ENCODE data around the gene PLCD4. TPM values are rescaled to one million over a fixed set of nuclear protein-coding genes. Genes with fewer than 3 reads are reported as not detected.

Gene PLCD4
- total RNA-seq, 1 experiment from 2014 or later, result 0.42 TPM

- peaks cover 26 to 35% of the 10 kb centered on the region in 2 experiments for H3K4me1 Mint-ChIP-seq
- H2BK12ac ChIP-seq (ENCODE audit: insufficient read length, low read depth, low read length), result no peak overlapping the region
- H4K8ac ChIP-seq (replicated peaks; ENCODE audit: insufficient read length, low read depth, low read length), result no peak overlapping the region
- H3K27me3 Mint-ChIP-seq (ENCODE audit: low read depth), result no peaks in the 10 kb centered on the region
- peak overlapping the region; percentile 54 for H3K56ac ChIP-seq (ENCODE audit: insufficient read length, low read depth, low read length)
- H3K23ac ChIP-seq (ENCODE audit: insufficient read length, low read depth, low read length), result no peak overlapping the region
- WGBS (ENCODE audit: extremely low coverage, insufficient read length, low lambda C conversion rate), result no CpG with 5 or more reads among the region's 31 CpGs
- H2BK20ac ChIP-seq (ENCODE audit: low read depth, low read length, poor library complexity, severe bottlenecking), result no peak overlapping the region
- H3K9me3 Mint-ChIP-seq, result no peaks in the 10 kb centered on the region
- DNase-seq, result no peak
- H3K27ac ChIP-seq (ENCODE audit: insufficient read length, low read depth, low read length), result peak overlapping the region; percentile 93
- peaks cover 43% of the 10 kb centered on the region; the same call in 1 of the 2 replicates for H3K79me2 ChIP-seq (ENCODE audit: insufficient read depth, low read length)
- H3K14ac ChIP-seq (ENCODE audit: insufficient read depth, low read length), result peak overlapping the region; percentile 97
- no peak overlapping the region for H3T11ph ChIP-seq (ENCODE audit: low read length)
- peak overlapping the region; percentile 91 for H3K18ac ChIP-seq (ENCODE audit: insufficient read length, low read depth, low read length)
- no peak overlapping the region for H2AFZ ChIP-seq (ENCODE audit: low read length)
- no peaks in the 10 kb centered on the region for H3K27me3 ChIP-seq (ENCODE audit: insufficient read depth, low read length)
- H2BK15ac ChIP-seq (ENCODE audit: low read depth, low read length), result no peak overlapping the region
- H3K4me1 ChIP-seq (ENCODE audit: insufficient read depth, low read length), result peaks cover 2% of the 10 kb centered on the region; the same call in 1 of the 2 replicates
- peak overlapping the region; percentile 94 for H2BK120ac ChIP-seq (ENCODE audit: low read depth, low read length, poor library complexity, severe bottlenecking)
- H3K4ac ChIP-seq (ENCODE audit: low read depth, low read length), result peak overlapping the region; percentile 56; the same call in 1 of the 2 replicates
- peaks cover 11% of the 10 kb centered on the region for H3K23me2 ChIP-seq (ENCODE audit: insufficient read length, low read depth, low read length, poor library complexity, severe bottlenecking)
- no peaks in the 10 kb centered on the region for H3K9me3 ChIP-seq (ENCODE audit: control insufficient read depth, low read depth, low read length)
- H3K9ac ChIP-seq (ENCODE audit: extremely low read depth, insufficient read length, low read length), result peak overlapping the region; percentile 98
- peak overlapping the region; percentile 99 for H3K4me2 ChIP-seq (ENCODE audit: insufficient read depth, insufficient read length, low read length)
- no peaks in the 10 kb centered on the region for H4K20me1 ChIP-seq (ENCODE audit: control insufficient read depth, insufficient read depth, insufficient read length)
- no peak overlapping the region for H4K91ac ChIP-seq (ENCODE audit: insufficient read length, low read depth, low read length)
- peaks cover 4% of the 10 kb centered on the region for H3K79me1 ChIP-seq (ENCODE audit: insufficient read depth, low read depth, low read length, poor library complexity, severe bottlenecking)
- H2BK5ac ChIP-seq (ENCODE audit: insufficient read length, low read length), result peak overlapping the region; percentile 43
- H3K4me3 Mint-ChIP-seq, result peak overlapping the region; percentile 87 to 95
- H2AK5ac ChIP-seq (ENCODE audit: insufficient read length, low read length), result no peak overlapping the region
- H3K36me3 Mint-ChIP-seq (ENCODE audit: insufficient read depth in 1 of 3, low read depth in 3 of 3), result peaks cover 16 to 43% (median 42%) of the 10 kb centered on the region in 3 experiments; a peak in 6 of 7 replicates
- no peak for TF ChIP-seq CTCF (conservative IDR thresholded peaks at IDR 0.05)
- H3K27ac Mint-ChIP-seq, result peak overlapping the region; percentile 98 to 100 (median 100)
- H4K5ac ChIP-seq (ENCODE audit: insufficient read length, low read depth, low read length), result no peak overlapping the region
Observed at GRCh38 chr2:218569038-218569431, 38.7 kb upstream of the PLCD4 start.
